H9 (cell line): Measurements from ENCODE around the gene TTC13. TPM values are rescaled to one million over a fixed set of nuclear protein-coding genes. Genes with fewer than 3 reads are reported as not detected.

Experiments
- DNase-seq: peaks from one replicate; pipeline ENCODE4 v3.0.0-alpha.2; 2017
- H2AFZ ChIP-seq: one replicate; pipeline ENCODE4 v1.6.1; 2013; ENCODE audit warnings: mild to moderate bottlenecking, low read length, control low read depth, moderate library complexity
- H2AK5ac ChIP-seq: 2 replicates; pipeline ENCODE4 v1.6.1; 2013; ENCODE audit warnings: low read length, control low read depth, mixed read lengths; ENCODE audit not compliant: insufficient read length
- H2BK120ac ChIP-seq: one replicate; pipeline ENCODE4 v1.6.1; 2013; ENCODE audit warnings: low read depth, mild to moderate bottlenecking, low read length, control low read depth, inconsistent platforms; ENCODE audit not compliant: poor library complexity, severe bottlenecking
- H2BK12ac ChIP-seq: 2 replicates; pipeline ENCODE4 v1.6.1; 2013; ENCODE audit warnings: low read length, control low read depth, mixed read lengths, low read depth; ENCODE audit not compliant: insufficient read length
- H2BK15ac ChIP-seq: 2 replicates; pipeline ENCODE4 v1.6.1; 2013; ENCODE audit warnings: low read depth, low read length, control low read depth
- H2BK20ac ChIP-seq: one replicate; pipeline ENCODE4 v1.6.1; 2013; ENCODE audit warnings: low read depth, mild to moderate bottlenecking, low read length, control low read depth, inconsistent platforms; ENCODE audit not compliant: poor library complexity, severe bottlenecking
- H2BK5ac ChIP-seq: 2 replicates; pipeline ENCODE4 v1.6.1; 2013; ENCODE audit warnings: low read length, control low read depth, mixed read lengths; ENCODE audit not compliant: insufficient read length
- H3K14ac ChIP-seq: 2 replicates; pipeline ENCODE4 v1.6.1; 2013; ENCODE audit warnings: low read length, control low read depth; ENCODE audit not compliant: insufficient read depth
- H3K18ac ChIP-seq: 2 replicates; pipeline ENCODE4 v1.6.1; 2013; ENCODE audit warnings: low read depth, mild to moderate bottlenecking, mixed read lengths, low read length, control low read depth; ENCODE audit not compliant: insufficient read length
- H3K23ac ChIP-seq: 2 replicates; pipeline ENCODE4 v1.6.1; 2013; ENCODE audit warnings: low read length, control low read depth, mixed read lengths, low read depth; ENCODE audit not compliant: insufficient read length
- H3K23me2 ChIP-seq: 2 replicates; pipeline ENCODE4 v1.6.1; 2013; ENCODE audit warnings: low read depth, mild to moderate bottlenecking, mixed read lengths, low read length, control low read depth; ENCODE audit not compliant: insufficient read length, poor library complexity, severe bottlenecking
- H3K27ac ChIP-seq: 2 replicates; pipeline ENCODE4 v1.5.1; 2013; ENCODE audit warnings: low read length, control low read depth, mixed read lengths, low read depth; ENCODE audit not compliant: insufficient read length
- H3K27me3 ChIP-seq: 2 replicates; pipeline ENCODE4 v1.6.1; 2013; ENCODE audit warnings: low read length, control low read depth, inconsistent platforms; ENCODE audit not compliant: insufficient read depth
- H3K4ac ChIP-seq: 2 replicates; pipeline ENCODE4 v1.6.1; 2013; ENCODE audit warnings: low read depth, mild to moderate bottlenecking, control low read depth, inconsistent platforms, low read length, moderate library complexity
- H3K4me1 ChIP-seq: 2 replicates; pipeline ENCODE4 v1.6.1; 2013; ENCODE audit warnings: low read length, control low read depth, inconsistent platforms; ENCODE audit not compliant: insufficient read depth
- H3K4me2 ChIP-seq: 2 replicates; pipeline ENCODE4 v1.6.1; 2013; ENCODE audit warnings: low read length, control low read depth, mixed read lengths; ENCODE audit not compliant: insufficient read length, insufficient read depth
- H3K56ac ChIP-seq: 2 replicates; pipeline ENCODE4 v1.6.1; 2013; ENCODE audit warnings: low read depth, mild to moderate bottlenecking, mixed read lengths, low read length, control low read depth; ENCODE audit not compliant: insufficient read length
- H3K79me1 ChIP-seq: 2 replicates; pipeline ENCODE4 v1.6.1; 2013; ENCODE audit warnings: low read depth, mild to moderate bottlenecking, moderate library complexity, low read length, control low read depth, inconsistent platforms; ENCODE audit not compliant: insufficient read depth, poor library complexity, severe bottlenecking
- H3K79me2 ChIP-seq: 2 replicates; pipeline ENCODE4 v1.6.1; 2013; ENCODE audit warnings: low read length, control low read depth, inconsistent platforms; ENCODE audit not compliant: insufficient read depth
- H3K9ac ChIP-seq: 2 replicates; pipeline ENCODE4 v1.6.1; 2013; ENCODE audit warnings: low read length, control low read depth, mixed read lengths; ENCODE audit not compliant: insufficient read length; ENCODE audit errors: extremely low read depth
- H3K9me3 ChIP-seq: one replicate; pipeline ENCODE4 v1.6.1; 2013; ENCODE audit warnings: low read depth, low read length, inconsistent platforms; ENCODE audit not compliant: control insufficient read depth
- H3T11ph ChIP-seq: one replicate; pipeline ENCODE4 v1.6.1; 2013; ENCODE audit warnings: mild to moderate bottlenecking, low read length, control low read depth, inconsistent platforms
- H4K20me1 ChIP-seq: one replicate; pipeline ENCODE4 v1.6.1; 2013; ENCODE audit not compliant: control insufficient read depth, insufficient read length, insufficient read depth
- H4K5ac ChIP-seq: 2 replicates; pipeline ENCODE4 v1.6.1; 2013; ENCODE audit warnings: low read depth, mild to moderate bottlenecking, mixed read lengths, low read length, control low read depth; ENCODE audit not compliant: insufficient read length
- H4K8ac ChIP-seq: replicated peaks from 2 replicates; pipeline ENCODE4 v1.6.1; 2013; ENCODE audit warnings: low read length, control low read depth, mixed read lengths, low read depth; ENCODE audit not compliant: insufficient read length
- H4K91ac ChIP-seq: 2 replicates; pipeline ENCODE4 v1.6.1; 2013; ENCODE audit warnings: low read depth, mild to moderate bottlenecking, moderate library complexity, mixed read lengths, low read length, control low read depth; ENCODE audit not compliant: insufficient read length
- H3K27ac Mint-ChIP-seq, 3 experiments: 2 replicates in 2 of 3; 3 replicates in 1 of 3; pipeline ENCODE4 v1.8.0; 2020 to 2021; ENCODE audit warnings: mixed read lengths in 3 of 3, mild to moderate bottlenecking in 1 of 3, moderate library complexity in 1 of 3
- H3K27me3 Mint-ChIP-seq: 2 replicates; pipeline ENCODE4 v1.8.0; 2021; ENCODE audit warnings: low read depth, mild to moderate bottlenecking, moderate library complexity, mixed read lengths
- H3K36me3 Mint-ChIP-seq, 3 experiments: 2 replicates in 2 of 3; 3 replicates in 1 of 3; pipeline ENCODE4 v1.8.0; 2020 to 2021; ENCODE audit warnings: low read depth in 3 of 3, mixed read lengths in 3 of 3; ENCODE audit not compliant: insufficient read depth in 1 of 3
- H3K4me1 Mint-ChIP-seq, 2 experiments: 2 replicates each; pipeline ENCODE4 v1.8.0; 2020; ENCODE audit warnings: mixed read lengths in 2 of 2
- H3K4me3 Mint-ChIP-seq, 2 experiments: 2 replicates in 1 of 2; 3 replicates in 1 of 2; pipeline ENCODE4 v1.8.0; 2020 to 2021; ENCODE audit warnings: mild to moderate bottlenecking in 2 of 2, mixed read lengths in 2 of 2, moderate library complexity in 1 of 2
- H3K9me3 Mint-ChIP-seq, 2 experiments: 2 replicates in 1 of 2; 3 replicates in 1 of 2; pipeline ENCODE4 v1.8.0; 2020; ENCODE audit warnings: mild to moderate bottlenecking in 2 of 2, mixed read lengths in 2 of 2, moderate library complexity in 1 of 2
- WGBS: extraction: QIAGEN DNeasy Blood & Tissue Kit; methylation state at CpG from one replicate; pipeline ENCODE4 v1.1.7; 2013; ENCODE audit warnings: missing lambda C conversion rate, low lambda C conversion rate, mixed read lengths; ENCODE audit not compliant: insufficient read length; ENCODE audit errors: extremely low coverage; 5-methylcytosine and 5-hydroxymethylcytosine counted together
- total RNA-seq: library from RNA; stranded (reverse); gene quantifications from 2 replicates; pipeline ENCODE4 v1.2.1, GENCODE V29; 2021
- TF ChIP-seq, protein P1 (sequence below): fragments of 200-600 bp; sonication (generic); conservative IDR thresholded peaks from 3 replicates; pipeline ENCODE4 v1.8.0; 2021; ENCODE audit warnings: antibody characterized with exemption, mild to moderate bottlenecking

TTC13 gene
- total RNA-seq, 1 experiment from 2014 or later, result 7.6 TPM

- Histone ChIP-seq H4K20me1 (no peaks in the 10 kb centered on the region), H3K18ac (no peak overlapping the region), H3K4me1 (no peaks in the 10 kb centered on the region), H3K23me2 (no peaks in the 10 kb centered on the region), H3K4ac (no peak overlapping the region), H3K79me1 (no peaks in the 10 kb centered on the region), H3K4me2 (no peak overlapping the region), H2BK20ac (no peak overlapping the region), H2BK12ac (no peak overlapping the region), H4K5ac (no peak overlapping the region), H2BK15ac (no peak overlapping the region), H4K8ac (no peak overlapping the region), H3K27ac (no peak overlapping the region), H3K23ac (no peak overlapping the region), H2BK5ac (no peak overlapping the region), H2AFZ (no peak overlapping the region), H3T11ph (no peak overlapping the region), H3K27me3 (no peaks in the 10 kb centered on the region; the same call in 1 of the 2 replicates), H4K91ac (no peak overlapping the region), H3K9me3 (no peaks in the 10 kb centered on the region), H3K14ac (no peak overlapping the region), H2BK120ac (no peak overlapping the region), H2AK5ac (no peak overlapping the region), H3K9ac (no peak overlapping the region), H3K79me2 (no peaks in the 10 kb centered on the region), H3K56ac (no peak overlapping the region)
- peaks cover 5 to 7% of the 10 kb centered on the region in 2 experiments; a peak in 3 of 5 replicates for H3K9me3 Mint-ChIP-seq
- H3K27me3 Mint-ChIP-seq, result peaks cover 29% of the 10 kb centered on the region
- no peaks in the 10 kb centered on the region for H3K36me3 Mint-ChIP-seq
- no peak overlapping the region for H3K4me3 Mint-ChIP-seq
- TF ChIP-seq, protein P1, sequence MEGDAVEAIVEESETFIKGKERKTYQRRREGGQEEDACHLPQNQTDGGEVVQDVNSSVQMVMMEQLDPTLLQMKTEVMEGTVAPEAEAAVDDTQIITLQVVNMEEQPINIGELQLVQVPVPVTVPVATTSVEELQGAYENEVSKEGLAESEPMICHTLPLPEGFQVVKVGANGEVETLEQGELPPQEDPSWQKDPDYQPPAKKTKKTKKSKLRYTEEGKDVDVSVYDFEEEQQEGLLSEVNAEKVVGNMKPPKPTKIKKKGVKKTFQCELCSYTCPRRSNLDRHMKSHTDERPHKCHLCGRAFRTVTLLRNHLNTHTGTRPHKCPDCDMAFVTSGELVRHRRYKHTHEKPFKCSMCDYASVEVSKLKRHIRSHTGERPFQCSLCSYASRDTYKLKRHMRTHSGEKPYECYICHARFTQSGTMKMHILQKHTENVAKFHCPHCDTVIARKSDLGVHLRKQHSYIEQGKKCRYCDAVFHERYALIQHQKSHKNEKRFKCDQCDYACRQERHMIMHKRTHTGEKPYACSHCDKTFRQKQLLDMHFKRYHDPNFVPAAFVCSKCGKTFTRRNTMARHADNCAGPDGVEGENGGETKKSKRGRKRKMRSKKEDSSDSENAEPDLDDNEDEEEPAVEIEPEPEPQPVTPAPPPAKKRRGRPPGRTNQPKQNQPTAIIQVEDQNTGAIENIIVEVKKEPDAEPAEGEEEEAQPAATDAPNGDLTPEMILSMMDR, result no peak
- DNase-seq, result no peak
- no peaks in the 10 kb centered on the region for H3K4me1 Mint-ChIP-seq
- WGBS, result no CpG with 5 or more reads among the region's 5 CpGs
- no peak overlapping the region for H3K27ac Mint-ChIP-seq
Measured at GRCh38 chr1:231011963-231012362, 33.3 kb upstream of the TTC13 start.
